ENCODE results near the gene RPS4Y2.

RPS4Y2 gene

GRCh38 chrY:20755808-20756207, at the start of gene RPS4Y2:
Gene RPS4Y2, plus strand, starts transcription at chrY:20756108. Its CDS starts 56 bp downstream, at chrY:20756164.
- no peak for DNase-seq

- no peak for DNase-seq
Measured at GRCh38 chrY:20714391-20714790, 41.5 kb upstream of the RPS4Y2 start.

- no peak for DNase-seq
Measured at GRCh38 chrY:20726184-20726907, 29.6 kb upstream of the RPS4Y2 start.

DNA sequence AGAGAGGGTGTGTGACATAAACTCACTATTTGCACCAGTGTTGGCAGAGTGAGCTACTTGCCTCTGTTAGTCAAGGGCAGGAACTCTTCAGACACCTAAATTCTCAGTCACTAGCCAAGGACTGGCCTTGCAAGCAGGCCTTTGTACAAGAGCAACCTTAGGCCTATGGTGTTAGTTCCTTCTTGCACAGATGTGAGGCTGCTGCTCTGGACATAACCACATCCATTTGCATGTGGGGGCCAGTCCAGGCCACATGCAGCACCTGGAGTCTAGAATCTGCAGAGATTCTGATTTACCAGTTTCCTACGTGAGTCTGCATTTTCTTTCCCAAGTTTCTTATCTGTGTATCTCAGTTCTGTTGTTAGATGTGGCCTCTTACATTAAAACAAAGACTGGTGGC, 20.7 kb upstream of the RPS4Y2 start:
- no peak for DNase-seq

GRCh38 chrY:20739806-20740205, 16.1 kb upstream of the RPS4Y2 start:
- DNase-seq = no peak

DNA sequence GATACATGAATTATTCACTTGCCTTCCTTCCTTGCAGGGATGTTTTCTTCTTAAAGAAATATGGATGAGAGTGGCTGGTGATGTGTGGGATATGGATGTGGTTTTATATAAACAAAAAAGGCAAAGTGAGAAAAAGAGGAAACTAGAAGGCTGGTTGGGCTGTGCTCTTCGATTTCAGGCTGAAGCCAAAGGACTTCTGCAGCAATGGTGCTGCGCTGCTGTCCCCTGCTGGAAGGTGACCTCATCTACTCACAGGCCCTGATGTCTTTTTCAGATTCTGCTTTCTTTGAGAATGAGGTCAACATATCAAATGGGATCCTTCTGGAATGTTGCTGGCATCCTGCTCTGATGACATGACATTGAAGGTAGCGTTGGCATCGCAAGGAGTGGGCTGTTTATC, 15.3 kb upstream of the RPS4Y2 start:
- DNase-seq = no peak

- no peak for DNase-seq
Measured at GRCh38 chrY:20745060-20745459, 10.8 kb upstream of the RPS4Y2 start.

- no peak for DNase-seq
Measured at GRCh38 chrY:20746919-20747318, 9.0 kb upstream of the RPS4Y2 start.

GRCh38 chrY:20763869-20764268, 8.0 kb downstream of the RPS4Y2 start:
- DNase-seq = no peak

DNA sequence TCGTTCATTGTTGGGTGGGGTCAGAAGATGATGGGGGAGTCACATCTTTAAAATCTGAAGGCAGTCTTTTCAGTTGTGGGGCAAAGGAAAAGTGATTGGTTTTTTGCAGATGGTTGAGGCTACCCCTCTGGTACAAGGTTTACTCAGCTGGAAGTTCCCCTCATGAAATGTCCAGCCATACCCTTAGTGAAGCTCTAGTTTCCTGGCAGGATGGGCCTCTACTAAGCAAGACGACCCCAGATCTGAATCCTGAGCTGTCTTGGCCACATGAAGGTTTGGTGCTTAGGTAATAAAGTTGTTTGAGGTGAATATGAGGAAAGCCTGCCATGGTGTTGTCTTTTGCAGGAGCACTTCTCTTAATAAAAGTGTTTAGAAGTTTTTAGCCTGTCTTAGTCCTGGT, 9.2 kb downstream of the RPS4Y2 start:
- DNase-seq = no peak

DNA sequence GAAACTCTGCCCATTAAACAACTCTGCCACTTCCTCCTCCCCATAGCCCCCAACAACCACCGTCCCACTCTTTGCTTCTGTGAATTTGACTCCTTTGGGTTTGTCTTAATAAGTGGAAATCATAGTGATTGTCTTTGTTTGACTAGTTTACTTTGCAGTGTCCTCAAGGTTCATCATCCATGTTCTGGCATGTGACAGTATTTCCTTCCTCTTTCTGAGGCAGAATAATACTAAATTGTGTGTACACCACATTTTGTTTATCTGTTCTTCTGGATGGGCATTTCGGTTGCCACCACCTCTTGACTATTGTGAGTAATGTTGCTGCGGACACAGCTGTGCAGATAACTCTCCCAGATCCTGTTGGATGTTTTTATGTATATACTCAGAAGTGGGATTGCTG, 14.8 kb downstream of the RPS4Y2 start:
- DNase-seq = no peak

DNA sequence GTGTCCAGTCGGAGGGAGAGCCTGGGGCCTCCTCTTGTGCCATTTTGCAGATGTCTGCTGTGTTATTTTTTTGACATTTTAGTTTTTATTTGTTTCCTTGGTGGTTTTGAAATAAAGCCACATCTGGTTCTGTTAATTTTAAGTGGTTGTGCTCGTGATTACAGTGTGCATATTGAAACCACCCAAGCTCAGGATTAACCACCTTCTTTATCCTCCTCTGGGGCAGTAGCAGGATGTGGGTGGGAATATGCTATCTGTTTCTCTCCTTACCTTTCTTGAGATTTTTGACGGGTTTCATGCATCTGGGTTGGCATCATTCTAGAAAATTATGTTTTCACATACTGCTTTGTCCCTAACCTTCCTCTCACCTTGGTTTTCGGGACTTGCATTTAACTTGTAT, 20.2 kb downstream of the RPS4Y2 start:
- no peak for DNase-seq

DNA sequence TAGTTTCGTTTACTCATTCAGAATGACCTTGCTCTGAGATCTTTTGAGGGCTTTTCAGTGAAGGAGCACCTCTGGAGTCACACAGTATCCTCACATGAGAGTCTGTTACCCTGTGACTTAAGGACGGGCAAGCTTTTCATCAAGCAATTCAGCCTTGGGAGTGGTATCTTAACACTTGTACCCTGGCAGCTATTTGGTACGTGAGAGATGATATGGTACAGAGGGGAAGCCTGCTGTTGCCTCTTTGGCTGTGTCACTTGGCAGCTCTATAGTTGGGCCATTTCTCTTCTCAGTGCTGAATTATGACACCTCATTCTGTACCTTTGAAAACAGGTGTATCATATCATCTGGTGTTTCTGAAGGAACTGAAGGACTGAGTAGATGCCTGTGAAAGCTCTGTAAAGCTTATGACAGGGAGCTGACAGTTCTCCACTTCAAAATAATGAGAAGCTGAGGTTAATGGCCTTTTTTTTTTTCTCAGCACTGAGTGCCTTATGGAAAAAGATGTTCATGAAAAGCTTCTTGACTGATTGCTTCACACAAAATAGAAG, 24.3 kb downstream of the RPS4Y2 start:
- DNase-seq = no peak

DNA sequence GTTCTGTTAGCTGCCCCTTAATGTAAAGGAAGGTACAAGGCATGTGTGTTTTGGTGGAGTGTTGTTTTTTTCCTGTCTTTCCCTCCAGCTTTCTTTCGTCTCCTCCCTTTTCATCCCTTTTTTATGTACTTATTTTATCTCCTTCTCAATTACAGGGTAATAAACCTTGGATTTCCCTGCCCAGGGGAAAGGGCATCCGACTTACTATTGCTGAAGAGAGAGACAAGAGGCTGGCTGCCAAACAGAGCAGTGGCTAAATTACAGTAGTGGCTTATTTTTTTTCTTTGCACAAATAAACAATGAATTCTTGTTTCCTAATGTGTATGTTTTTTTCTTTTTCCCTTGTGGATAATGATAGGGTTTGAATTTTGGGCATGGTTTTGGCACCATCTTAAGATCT, 24.9 kb downstream of the RPS4Y2 start:
- DNase-seq = no peak

GRCh38 chrY:20781408-20781807, 25.5 kb downstream of the RPS4Y2 start:
- DNase-seq = no peak

GRCh38 chrY:20784965-20785364, 29.1 kb downstream of the RPS4Y2 start:
- no peak for DNase-seq

- DNase-seq = no peak
Measured at GRCh38 chrY:20787076-20787475, 31.2 kb downstream of the RPS4Y2 start.

DNA sequence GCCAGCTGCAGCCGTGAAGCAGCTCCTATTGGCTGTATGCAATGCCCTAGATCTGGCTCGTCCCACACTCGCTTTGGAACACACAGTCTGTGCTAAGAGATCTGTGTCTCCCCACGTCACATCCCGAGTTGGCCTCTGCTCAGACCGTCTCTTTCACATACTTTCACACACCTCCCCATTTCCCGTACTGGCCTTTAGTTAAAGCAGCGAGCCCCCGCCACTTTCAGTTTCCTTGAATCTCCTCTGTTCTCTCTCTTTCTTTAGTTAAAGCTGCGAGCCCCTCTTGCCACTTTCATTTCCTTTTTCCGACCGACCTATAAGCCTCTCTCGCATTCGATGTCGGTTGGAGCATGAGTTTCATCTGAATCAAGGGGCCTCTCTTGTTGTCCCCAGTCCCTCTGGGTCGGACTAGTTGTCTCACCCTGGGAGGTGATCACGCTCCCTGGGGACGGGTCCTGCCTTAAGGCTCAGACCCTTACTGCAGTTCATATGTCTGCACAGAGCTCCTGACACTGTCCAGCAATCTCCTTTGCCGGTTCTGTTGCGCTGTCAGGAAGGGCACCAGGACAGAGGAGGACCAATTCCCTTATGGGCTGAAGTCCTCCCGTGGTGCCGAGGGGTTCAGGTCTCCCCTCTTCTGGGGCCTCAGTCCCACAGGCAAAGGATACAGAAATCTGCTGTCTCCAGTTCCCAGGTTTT, 42.6 kb downstream of the RPS4Y2 start:
- DNase-seq = no peak

GRCh38 chrY:20802659-20803058, 46.8 kb downstream of the RPS4Y2 start:
- no peak for DNase-seq

DNA sequence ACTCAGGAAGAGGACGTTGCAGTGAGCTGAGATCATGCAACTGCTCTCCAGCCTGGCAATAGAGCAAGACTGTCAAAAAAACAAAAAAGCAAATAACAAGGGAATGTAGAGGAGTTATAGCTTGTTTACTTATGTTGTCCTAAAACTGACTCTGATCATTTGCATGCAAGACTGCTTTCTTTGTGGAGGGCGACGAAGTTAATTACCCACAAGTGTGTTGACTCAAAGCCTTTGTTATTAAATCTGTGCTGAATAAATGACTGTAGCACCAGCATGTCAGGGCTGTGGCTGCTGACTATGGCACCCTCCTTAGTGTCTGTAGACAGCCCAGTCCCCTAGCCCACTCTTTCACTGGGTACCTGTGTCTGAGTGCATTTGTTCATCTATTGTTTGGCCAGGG, 50.3 kb downstream of the RPS4Y2 start:
- no peak for DNase-seq

DNA sequence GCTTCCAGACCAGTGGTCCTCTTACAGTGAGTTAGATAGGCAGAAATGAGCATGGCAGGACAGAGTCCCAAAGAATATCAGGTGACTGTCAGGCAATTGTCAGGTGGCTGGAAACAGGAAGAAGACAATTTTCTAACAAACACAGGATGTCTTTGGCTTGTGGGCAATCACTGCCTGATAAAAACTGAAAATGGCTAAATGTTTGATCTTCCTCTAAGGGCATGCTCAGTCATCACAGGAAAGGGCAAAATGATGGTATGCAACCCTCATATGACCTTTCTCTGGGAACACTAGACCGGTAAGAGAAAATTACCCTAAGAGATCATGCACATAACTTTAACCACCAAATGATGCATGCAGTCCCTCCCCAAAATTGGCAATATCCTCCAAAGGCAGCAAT, 57.6 kb downstream of the RPS4Y2 start:
- DNase-seq = no peak

DNA sequence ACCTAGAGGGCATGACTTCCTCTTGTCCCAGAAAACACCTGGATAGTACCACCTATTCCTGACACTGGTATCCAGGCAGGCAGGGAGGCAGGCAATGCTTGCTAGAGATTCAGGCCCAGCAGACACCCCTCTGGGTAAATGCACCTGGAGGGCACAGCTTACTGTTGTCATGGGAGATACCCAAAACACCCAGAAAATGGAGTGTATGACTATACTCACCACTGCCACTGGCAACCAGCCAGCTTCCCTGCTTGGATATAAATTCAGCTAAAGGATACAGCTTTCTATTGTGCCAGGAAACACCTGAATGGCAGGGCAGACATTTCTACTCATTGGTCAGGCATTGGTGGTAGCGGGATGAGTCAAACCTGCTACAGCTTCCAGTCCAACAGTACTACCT, 58.9 kb downstream of the RPS4Y2 start:
- DNase-seq = no peak

DNA sequence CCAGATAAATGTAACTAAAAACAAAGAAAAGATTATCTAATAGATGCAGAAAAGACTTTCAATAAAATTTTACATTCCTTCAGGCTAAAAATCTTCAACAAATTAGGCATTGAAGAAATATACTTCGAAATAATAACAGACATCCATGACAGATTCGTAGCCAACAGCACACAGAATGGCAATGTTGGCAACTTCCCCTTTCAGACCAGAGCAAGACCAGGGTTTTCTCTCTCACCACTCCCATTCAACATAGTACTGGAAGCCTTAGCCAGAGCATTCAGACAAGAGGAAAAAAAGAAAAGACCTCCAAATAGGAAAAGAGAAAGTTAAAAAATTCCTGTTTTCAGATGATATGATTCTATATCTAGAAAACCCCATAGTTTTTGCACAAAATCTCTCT, 61.2 kb downstream of the RPS4Y2 start:
- DNase-seq = no peak
